GM12878 (cell line): Measurements from ENCODE around the gene SLC18A3. TPM values are rescaled to one million over a fixed set of nuclear protein-coding genes. Genes with fewer than 3 reads are reported as not detected.

Experiments used
- ATAC-seq: fragments of 200-7000 bp; cut with Tn5 transposase; 3 replicates; pipeline ENCODE4 v1.9.1; 2020; ENCODE audit warnings: mild to moderate bottlenecking, moderate library complexity
- BruUV-seq: library from RNA; stranded (reverse); fragments of 400-500 nt; replicated peaks from 2 replicates; lab custom pipeline; 2021; lab: Mats Ljungman, UMichigan
- CTCF ChIA-PET: fragments of 300-600 bp; sonication (Branson Sonifier 250); formaldehyde crosslinking; extraction: SDS; loops from one replicate; lab custom pipeline; 2021; ENCODE audit warnings: inconsistent platforms; lab: Yijun Ruan, JAX
- POLR2A ChIA-PET: fragments of 350-600 bp; formaldehyde crosslinking; extraction: SDS; loops from one replicate; lab custom pipeline; 2021; ENCODE audit warnings: inconsistent platforms; lab: Charles Lee
- RAD21 ChIA-PET: fragments of 300-600 bp; sonication (Branson Sonifier 250); formaldehyde crosslinking; loops from one replicate; lab custom pipeline; 2023; ENCODE audit warnings: antibody characterized with exemption; ENCODE audit not compliant: unreplicated experiment; lab: Charles Lee
- SMC1A ChIA-PET: fragments of 300-600 bp; sonication (Branson Sonifier 250); formaldehyde crosslinking; loops from one replicate; lab custom pipeline; 2023; ENCODE audit not compliant: unreplicated experiment, uncharacterized antibody; lab: Charles Lee
- DNase-seq: peaks from one replicate; pipeline ENCODE4 v3.0.0-alpha.2; 2011; ENCODE audit warnings: low read depth, low spot score
- FAIRE-seq: peaks from 3 replicates; lab custom pipeline; 2011; peaks lifted over from hg19 to GRCh38; lab: Jason Lieb, UNC
- H2AFZ ChIP-seq: 2 replicates; pipeline ENCODE4 v1.6.0; 2011; ENCODE audit warnings: low read depth, low read length, control low read depth; ENCODE audit not compliant: control insufficient read depth
- H3K27ac ChIP-seq: 2 replicates; pipeline ENCODE4 v1.5.1; 2011; ENCODE audit warnings: control low read depth; ENCODE audit not compliant: control insufficient read depth, insufficient read depth
- H3K27me3 ChIP-seq, 2 experiments: replicated peaks in 1 of 2; 2 replicates each; pipeline versions ENCODE4 v1.6.0 to v1.6.1; 2011; ENCODE audit warnings: low read length in 1 of 2; ENCODE audit not compliant: control insufficient read depth in 2 of 2, insufficient read depth in 2 of 2
- H3K36me3 ChIP-seq, 2 experiments: 2 replicates each; pipeline ENCODE4 v1.5.1; 2011; ENCODE audit warnings: low read length in 1 of 2; ENCODE audit not compliant: control insufficient read depth in 2 of 2, insufficient read depth in 2 of 2
- H3K4me1 ChIP-seq: 2 replicates; pipeline ENCODE4 v1.6.1; 2011; ENCODE audit warnings: mild to moderate bottlenecking, low read length, moderate library complexity, mixed read lengths; ENCODE audit not compliant: control insufficient read depth, insufficient read depth
- H3K4me2 ChIP-seq: 2 replicates; pipeline ENCODE4 v1.6.0; 2011; ENCODE audit warnings: control low read depth; ENCODE audit not compliant: control insufficient read depth, insufficient read depth
- H3K4me3 ChIP-seq: fragments of 200-600 bp; sonication (generic); 2 replicates; pipeline ENCODE4 v1.5.1; 2016
- H3K79me2 ChIP-seq: 2 replicates; pipeline ENCODE4 v1.6.0; 2011; ENCODE audit warnings: low read length; ENCODE audit not compliant: control insufficient read depth, insufficient read depth
- H3K9ac ChIP-seq: 2 replicates; pipeline ENCODE4 v1.8.0; 2011; ENCODE audit warnings: low read length, control low read depth, mixed read lengths; ENCODE audit not compliant: control insufficient read depth, insufficient read depth
- H3K9me3 ChIP-seq: replicated peaks from 3 replicates; pipeline ENCODE4 v1.5.1; 2011; ENCODE audit warnings: mild to moderate bottlenecking, low read length; ENCODE audit not compliant: control insufficient read depth, insufficient read depth
- H4K20me1 ChIP-seq: 2 replicates; pipeline ENCODE4 v1.6.0; 2011; ENCODE audit not compliant: control insufficient read depth, insufficient read depth
- BCLAF1 ChIP-seq: fragments of 450-650 bp; IDR thresholded peaks from 2 replicates; pipeline ENCODE4 v1.6.1; 2017; ENCODE audit warnings: antibody characterized with exemption, mild to moderate bottlenecking, moderate library complexity
- BMI1 ChIP-seq: fragments of 450-650 bp; IDR thresholded peaks from 2 replicates; pipeline ENCODE4 v1.6.1; 2016; ENCODE audit warnings: mild to moderate bottlenecking, moderate library complexity, borderline replicate concordance
- CBFB ChIP-seq: IDR thresholded peaks from 2 replicates; pipeline ENCODE4 v1.6.1; 2016; ENCODE audit warnings: antibody characterized with exemption, low read depth
- CBX5 ChIP-seq: sonication (generic); IDR thresholded peaks from 2 replicates; pipeline ENCODE4 v1.6.1; 2016; ENCODE audit warnings: low read depth, moderate library complexity, mild to moderate bottlenecking, inconsistent platforms
- CTCF ChIP-seq, 3 experiments: IDR thresholded peaks in 2 of 3; conservative IDR thresholded peaks in 1 of 3; 2 replicates each; pipeline ENCODE4 v1.5.1; 2011; ENCODE audit warnings: low read depth in 3 of 3, low read length in 3 of 3, mild to moderate bottlenecking in 3 of 3, control low read depth in 2 of 3, moderate library complexity in 2 of 3, inconsistent platforms in 1 of 3, mixed read lengths in 1 of 3; ENCODE audit not compliant: control insufficient read depth in 2 of 3, insufficient read depth in 1 of 3; ENCODE audit errors: extremely low read depth in 1 of 3
- E4F1 ChIP-seq: fragments of 450-650 bp; IDR thresholded peaks from 2 replicates; pipeline ENCODE4 v1.6.1; 2018; ENCODE audit warnings: borderline replicate concordance, mild to moderate bottlenecking; ENCODE audit not compliant: partially characterized antibody
- EED ChIP-seq: sonication (generic); IDR thresholded peaks from 2 replicates; pipeline ENCODE4 v1.6.1; 2016; ENCODE audit warnings: antibody characterized with exemption, low read depth
- FOXM1 ChIP-seq: IDR thresholded peaks from 2 replicates; pipeline ENCODE4 v1.6.1; 2012; ENCODE audit warnings: low read depth, mild to moderate bottlenecking, inconsistent platforms, low read length, moderate library complexity
- LARP7 ChIP-seq: fragments of 450-650 bp; IDR thresholded peaks from 2 replicates; pipeline ENCODE4 v1.6.1; 2017; ENCODE audit warnings: mild to moderate bottlenecking
- MYB ChIP-seq: fragments of 150-350 bp; IDR thresholded peaks from 2 replicates; pipeline ENCODE4 v1.6.1; 2014; ENCODE audit warnings: mild to moderate bottlenecking, low read depth, low read length, borderline replicate concordance
- NR2F1 ChIP-seq: fragments of 450-650 bp; conservative IDR thresholded peaks from 2 replicates; pipeline ENCODE4 v1.6.1; 2017; ENCODE audit warnings: mild to moderate bottlenecking
- POLR2A ChIP-seq: IDR thresholded peaks from 2 replicates; pipeline ENCODE4 v1.6.1; 2011; ENCODE audit warnings: low read depth, mild to moderate bottlenecking, low read length
- POLR2AphosphoS2 ChIP-seq: IDR thresholded peaks from 2 replicates; pipeline ENCODE4 v1.6.1; 2011; ENCODE audit warnings: low read depth, mild to moderate bottlenecking, low read length, improper control_type of control experiment, moderate library complexity
- RFX5 ChIP-seq: IDR thresholded peaks from 2 replicates; pipeline ENCODE4 v1.6.1; 2011; ENCODE audit warnings: low read depth, low read length, improper control_type of control experiment
- USF1 ChIP-seq: IDR thresholded peaks from 2 replicates; pipeline ENCODE4 v1.6.1; 2011; ENCODE audit warnings: borderline replicate concordance, low read depth, mild to moderate bottlenecking, moderate library complexity, mixed read lengths, low read length; ENCODE audit not compliant: insufficient read depth; ENCODE audit errors: extremely low read length
- YY1 ChIP-seq: IDR thresholded peaks from 2 replicates; pipeline ENCODE4 v1.6.1; 2011; ENCODE audit warnings: low read depth, mild to moderate bottlenecking, low read length
- WGBS: methylation state at CpG from one replicate; pipeline ENCODE4 v1.1.6; 2016; ENCODE audit warnings: low lambda C conversion rate; ENCODE audit not compliant: insufficient replicate concordance, insufficient coverage; ENCODE audit errors: missing lambda C conversion rate; 5-methylcytosine and 5-hydroxymethylcytosine counted together
- in situ Hi-C: fragments of 300-500 bp; cut with MboI; formaldehyde crosslinking; loops from 9 replicates; pipeline ENCODE4 v1.14.3; 2018; ENCODE audit warnings: mixed read lengths
- intact Hi-C: fragments of 100-400 bp; cut with micrococcal nuclease; formaldehyde crosslinking; loops from one replicate; pipeline ENCODE4 v1.14.2; 2022; ENCODE audit not compliant: unreplicated experiment
- polyA plus RNA-seq, 11 experiments: library from polyadenylated mRNA; depleted of rRNA in 4 of 11; unstranded in 6 of 11; stranded (reverse) in 5 of 11; fragments of >200 nt; fragmentation: Nextera tagmentation in 4 of 11; fragmentation: Illumina TruSeq in 1 of 11; extraction: Ambion mirVana in 4 of 11; extraction: Trizol in 1 of 11; gene quantifications; 1 replicate in 1 of 11; 2 replicates in 10 of 11; pipeline versions ENCODE4 v1.2.1 to v1.2.3, GENCODE V29; 2011 to 2016; ENCODE audit warnings: inconsistent platforms in 2 of 11, missing spikeins in 2 of 11, low read depth in 1 of 11
- total RNA-seq, 4 experiments: library from RNA; depleted of rRNA in 3 of 4; stranded (reverse); fragments of >200 nt in 3 of 4; fragmentation: Illumina TruSeq in 1 of 4; extraction: Trizol in 1 of 4; gene quantifications; 2 replicates each; pipeline versions ENCODE4 v1.2.1 to v1.2.3, GENCODE V29; 2013 to 2021

The SLC18A3 gene
- total and polyA plus RNA-seq, 10 of the 15 experiments (the other 5 are each of a cell fraction or from before 2014, with no cell fraction given): not detected

- Histone ChIP-seq H4K20me1 (no peaks in the 10 kb centered on the region), H3K9me3 (no peaks in the 10 kb centered on the region; the same call in 2 of the 3 replicates), H2AFZ (no peak overlapping the region), H3K4me2 (no peak overlapping the region), H3K4me3 (no peak overlapping the region), H3K27ac (no peak overlapping the region), H3K4me1 (no peaks in the 10 kb centered on the region), H3K9ac (no peak overlapping the region), H3K79me2 (no peaks in the 10 kb centered on the region), H3K36me3 (no peaks in the 10 kb centered on the region), H3K27me3 (no peaks in the 10 kb centered on the region)
- in situ Hi-C loops (no loop called here), intact Hi-C loops (no loop called here)
- no peak for DNase-seq
- ChIA-PET POLR2A (no interaction called here), SMC1A (no interaction called here), RAD21 (no interaction called here), CTCF (no interaction called here)
- WGBS: 7% methylated on average over 9 of the region's 9 CpGs
- no peak for ATAC-seq
- FAIRE-seq: no peak
- TF ChIP-seq NR2F1 (no peak), CTCF (IDR thresholded peaks at IDR 0.05 in 2 of 3, conservative IDR thresholded peaks at IDR 0.05 in 1 of 3; ENCODE audit: control insufficient read depth in 2 of 3, extremely low read depth in 1 of 3, insufficient read depth in 1 of 3, low read depth in 3 of 3, low read length in 3 of 3) (no peak), POLR2A (no peak), CBX5 (no peak), YY1 (no peak), LARP7 (no peak), BMI1 (no peak), CBFB (no peak), FOXM1 (no peak), EED (no peak), BCLAF1 (no peak), POLR2AphosphoS2 (no peak), RFX5 (no peak), MYB (no peak), E4F1 (no peak), USF1 (no peak)
- no TSS peak for BruUV-seq
Measured at GRCh38 chr10:49656845-49657493, 46.9 kb downstream of the SLC18A3 start.
